Kidney (tissue), 14 donors: ENCODE data around the gene RPL28. TPM values are rescaled to one million over a fixed set of nuclear protein-coding genes. Genes with fewer than 3 reads are reported as not detected.
"Not testable (repeated sequence)": the region's sequence is repeated elsewhere in the genome, so short reads cannot be mapped to it uniquely, and the experiment has no call there.

Experiments used
- DNase-seq, 5 donors: peaks; one replicate each; pipeline ENCODE4 v3.0.0-alpha.2; 2013 to 2020
- FAIRE-seq: peaks from 2 replicates; lab custom pipeline; 2012; peaks lifted over from hg19 to GRCh38; lab: Jason Lieb, UNC
- H3K27ac ChIP-seq, 2 donors: one replicate each; pipeline ENCODE4 v1.7.0; 2013; ENCODE audit warnings: low read depth in 2 of 2, low read length in 2 of 2, inconsistent platforms in 1 of 2
- H3K27me3 ChIP-seq: one replicate; pipeline ENCODE4 v1.7.1; 2013; ENCODE audit warnings: low read length, inconsistent platforms; ENCODE audit not compliant: control insufficient read depth, insufficient read depth
- H3K36me3 ChIP-seq, 3 donors: one replicate each; pipeline versions ENCODE4 v1.7.0 to v1.7.1; 2013; ENCODE audit warnings: low read length in 3 of 3, control low read depth in 1 of 3, inconsistent platforms in 1 of 3; ENCODE audit not compliant: insufficient read depth in 3 of 3, control insufficient read depth in 2 of 3
- H3K4me1 ChIP-seq, 3 donors: one replicate each; pipeline versions ENCODE4 v1.7.0 to v1.7.1; 2013; ENCODE audit warnings: low read length in 3 of 3, inconsistent platforms in 1 of 3, low read depth in 1 of 3; ENCODE audit not compliant: control insufficient read depth in 2 of 3, insufficient read depth in 2 of 3
- H3K4me3 ChIP-seq, 3 donors: one replicate each; pipeline versions ENCODE4 v1.7.0 to v1.8.1; 2013; ENCODE audit warnings: low read length in 3 of 3, control low read depth in 1 of 3, inconsistent platforms in 1 of 3
- H3K9ac ChIP-seq, 3 donors: one replicate each; pipeline versions ENCODE4 v1.7.0 to v1.7.1; 2013; ENCODE audit warnings: low read length in 3 of 3, control low read depth in 1 of 3, inconsistent platforms in 1 of 3
- H3K9me3 ChIP-seq, 3 donors: one replicate each; pipeline versions ENCODE4 v1.7.0 to v1.7.1; 2013; ENCODE audit warnings: low read length in 3 of 3, control low read depth in 1 of 3, inconsistent platforms in 1 of 3; ENCODE audit not compliant: control insufficient read depth in 2 of 3, insufficient read depth in 1 of 3
- CTCF ChIP-seq: IDR thresholded peaks from 3 replicates; pipeline ENCODE4 v1.5.1; 2012; ENCODE audit warnings: mild to moderate bottlenecking, moderate library complexity, borderline replicate concordance; ENCODE audit not compliant: insufficient read depth; ENCODE audit errors: extremely low read depth
- intact Hi-C: fragments of 100-400 bp; cut with DNase I; formaldehyde crosslinking; loops from one replicate; pipeline ENCODE4 v1.11.1; 2022
- polyA plus RNA-seq: library from polyadenylated mRNA; stranded (reverse); fragments of 350-450 nt; fragmentation: Illumina TruSeq; extraction: RNeasy Lipid Tissue Mini Kit (QIAGEN cat#74804); gene quantifications from one replicate; pipeline ENCODE4 v1.2.3, GENCODE V29; 2014; ENCODE audit warnings: low read depth, low replicate concordance; ENCODE audit not compliant: insufficient read depth
- total RNA-seq: library from RNA; stranded (reverse); fragmentation: NEBNext Ultra II Directional; extraction: Animal tissue kit (Norgen Biotek cat#: 25700); gene quantifications from one replicate; pipeline ENCODE4 v1.2.1, GENCODE V29; 2021
- donor health status: control.
- donor health status: control.
- donor health status: control.
- donor health status: control.
- donor health status: control.
- donor health status: DM: yes; HTN: yes; CAD: no.
- donor health status: Normal renal cell carcinoma (clear cell type).

Gene RPL28
- total and polyA plus RNA-seq, 2 donors from 2014 or later, result 1,259 to 1,453 TPM

DNA sequence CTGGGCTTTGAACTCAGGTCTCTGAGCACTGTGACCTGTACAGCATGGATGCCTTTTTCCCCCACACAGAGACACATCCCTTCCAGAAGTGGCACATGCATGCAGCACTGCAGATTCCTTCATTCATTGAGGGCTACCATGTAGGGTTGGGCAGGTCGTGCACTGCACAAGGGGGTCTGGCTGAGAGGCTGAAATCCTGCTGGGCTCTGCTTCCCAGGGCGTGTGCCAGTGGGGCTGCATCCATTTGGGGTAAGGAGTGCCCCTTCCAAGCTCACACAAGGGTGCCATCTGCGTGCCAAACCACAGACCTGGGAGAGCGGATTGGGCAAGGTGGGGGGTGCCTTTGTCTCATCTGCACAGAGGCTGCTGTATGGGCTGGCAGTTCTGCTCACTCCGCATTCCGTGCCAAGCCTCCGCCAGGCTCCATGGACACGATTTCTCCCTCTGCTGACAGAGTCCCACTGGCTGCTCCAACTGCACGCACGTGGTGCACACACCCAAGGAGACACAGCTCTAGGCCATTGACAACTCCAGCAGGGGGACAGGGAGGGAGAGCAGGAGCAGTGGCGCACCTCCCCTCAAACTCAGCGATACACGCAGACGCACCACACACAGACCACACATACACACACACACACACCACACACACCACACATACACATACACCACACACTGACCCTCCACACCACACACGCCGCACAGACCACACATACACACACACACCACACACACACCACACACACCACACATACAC lies 61.9 kb downstream of the RPL28 start:
- Histone ChIP-seq H3K27me3 (peaks cover 36% of the 10 kb centered on the region), H3K4me3 (no peak overlapping the region), H3K4me1 (no peaks in the 10 kb centered on the region), H3K9me3 (no peaks in the 10 kb centered on the region), H3K36me3 (no peaks in the 10 kb centered on the region), H3K27ac (no peak overlapping the region), H3K9ac (no peak overlapping the region)
- FAIRE-seq (no peak), DNase-seq (peak in 1 of 5 donors; percentile 20)
- TF ChIP-seq CTCF, result no peak
- intact Hi-C loops, result no loop called here

GRCh38 chr19:55448175-55448490 lies 62.4 kb downstream of the RPL28 start:
- H3K27ac ChIP-seq, H3K36me3 ChIP-seq, H3K9me3 ChIP-seq, H3K4me1 ChIP-seq, DNase-seq, intact Hi-C loops, FAIRE-seq, H3K4me3 ChIP-seq, H3K9ac ChIP-seq: not testable (repeated sequence)
- H3K27me3 ChIP-seq, result peaks cover 36% of the 10 kb centered on the region

DNA sequence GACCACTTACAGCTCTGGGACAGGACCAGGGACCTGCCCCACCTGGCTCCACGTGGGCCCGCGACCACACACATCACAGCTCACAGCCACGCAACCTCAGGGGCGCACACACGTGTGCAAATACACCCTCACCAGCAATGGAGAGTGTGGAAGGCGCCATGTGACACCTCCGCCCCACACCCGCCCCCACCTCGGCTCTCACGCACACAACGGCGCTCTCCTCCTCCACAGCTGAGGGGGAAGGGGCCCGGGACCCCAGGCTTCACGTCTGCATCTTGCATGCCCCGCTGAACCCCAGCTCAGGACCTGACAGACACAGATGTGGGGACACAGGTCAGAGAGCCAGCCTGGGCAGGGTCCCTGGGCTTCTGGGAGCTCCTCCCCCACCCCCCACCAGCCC lies 63.7 kb downstream of the RPL28 start:
- no peaks in the 10 kb centered on the region for H3K36me3 ChIP-seq
- DNase-seq (no peak), FAIRE-seq (no peak)
- no peaks in the 10 kb centered on the region for H3K4me1 ChIP-seq
- peaks cover 25% of the 10 kb centered on the region for H3K27me3 ChIP-seq
- no peak overlapping the region for H3K27ac ChIP-seq
- no peak overlapping the region for H3K4me3 ChIP-seq
- no peak for TF ChIP-seq CTCF
- H3K9me3 ChIP-seq, result no peaks in the 10 kb centered on the region
- no peak overlapping the region for H3K9ac ChIP-seq
- intact Hi-C loops, result no loop called here

GRCh38 chr19:55451163-55451964 lies 65.6 kb downstream of the RPL28 start:
- Histone ChIP-seq H3K4me3 (no peak overlapping the region), H3K36me3 (no peaks in the 10 kb centered on the region), H3K9me3 (no peaks in the 10 kb centered on the region), H3K9ac (no peak overlapping the region), H3K4me1 (no peaks in the 10 kb centered on the region), H3K27me3 (peaks cover 16% of the 10 kb centered on the region), H3K27ac (no peak overlapping the region)
- TF ChIP-seq CTCF, result no peak
- intact Hi-C loops, result no loop called here
- DNase-seq (peak in 1 of 5 donors; percentile 64), FAIRE-seq (no peak)
